GM19351 (cell line): ENCODE measurements around the gene RFLNA.
"Not testable (repeated sequence)": the region's sequence is repeated elsewhere in the genome, so short reads cannot be mapped to it uniquely, and the experiment has no call there.

Experiments used
- ATAC-seq: cut with Tn5 transposase; IDR thresholded peaks from one replicate; pipeline ENCODE4 v1.9.1; 2021; ENCODE audit warnings: mild to moderate bottlenecking, moderate library complexity; ENCODE audit not compliant: unreplicated experiment

Gene RFLNA

DNA sequence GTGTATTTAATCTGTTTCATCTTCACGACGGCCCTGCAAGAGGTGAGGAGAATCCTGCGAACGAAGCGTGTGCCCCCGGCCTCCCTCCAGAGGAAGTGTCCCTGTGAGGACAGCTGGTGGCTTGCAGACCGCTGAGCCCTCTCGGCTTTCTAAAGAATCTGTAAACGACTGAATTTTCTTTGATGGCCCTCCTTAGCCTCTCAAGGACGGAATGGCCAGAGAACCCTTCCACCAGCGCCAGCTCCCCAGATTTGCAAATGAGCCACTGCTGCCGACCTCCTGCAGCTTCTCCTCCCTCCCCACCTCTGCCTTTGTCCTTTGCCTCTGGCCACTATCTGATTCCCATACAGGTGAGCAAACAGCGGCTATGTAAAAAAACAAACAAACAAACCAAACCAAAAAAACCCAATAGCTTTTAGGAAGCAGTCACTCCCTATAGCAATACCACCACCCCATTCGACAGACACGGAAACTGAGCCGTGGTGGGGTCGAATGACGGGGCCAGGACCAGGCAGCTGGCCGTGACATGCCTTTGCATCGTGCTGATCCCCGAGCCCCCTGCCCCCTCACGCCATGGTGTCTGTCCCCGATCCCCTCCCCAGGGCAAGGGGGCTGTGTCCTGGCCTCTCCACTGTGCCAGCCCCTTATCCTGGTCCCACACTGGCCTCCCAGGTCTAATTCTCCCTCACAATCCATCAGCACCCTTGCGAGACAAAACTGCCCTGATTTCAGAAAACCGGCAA lies 23.6 kb downstream of the RFLNA start:
- ATAC-seq: no peak

DNA sequence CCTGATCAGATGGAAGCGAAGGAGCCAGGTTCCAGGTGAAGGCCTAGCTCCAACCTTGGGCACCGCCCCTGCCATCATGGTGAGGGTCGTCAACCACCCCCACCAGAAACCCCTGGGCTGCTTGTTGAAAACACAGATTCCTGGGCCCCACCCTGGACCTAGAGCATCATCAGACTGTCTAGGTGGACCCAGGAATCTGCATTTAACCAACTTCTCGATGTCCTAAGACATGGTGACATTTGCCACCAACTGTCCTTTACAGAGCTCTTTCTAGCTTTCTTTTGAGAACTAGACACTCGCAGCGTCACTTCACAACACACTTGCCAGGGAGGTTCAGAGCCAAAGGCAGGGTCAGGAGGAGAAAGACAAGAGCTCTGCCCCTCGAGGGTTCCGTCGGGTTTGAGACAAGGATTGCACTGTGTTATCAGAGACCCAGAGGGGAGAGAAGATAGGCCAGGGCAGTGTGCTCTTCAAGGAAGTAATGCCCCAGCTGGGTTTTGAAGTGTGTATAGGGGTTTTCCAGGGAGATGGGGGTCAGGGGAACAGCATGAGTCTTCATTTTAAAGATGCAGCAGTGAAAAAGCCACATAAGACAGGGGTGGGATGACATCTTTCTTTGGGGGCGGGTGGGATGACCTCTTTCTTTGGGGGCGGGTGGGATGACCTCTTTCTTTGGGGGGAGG lies 24.6 kb downstream of the RFLNA start:
- no peak for ATAC-seq

DNA sequence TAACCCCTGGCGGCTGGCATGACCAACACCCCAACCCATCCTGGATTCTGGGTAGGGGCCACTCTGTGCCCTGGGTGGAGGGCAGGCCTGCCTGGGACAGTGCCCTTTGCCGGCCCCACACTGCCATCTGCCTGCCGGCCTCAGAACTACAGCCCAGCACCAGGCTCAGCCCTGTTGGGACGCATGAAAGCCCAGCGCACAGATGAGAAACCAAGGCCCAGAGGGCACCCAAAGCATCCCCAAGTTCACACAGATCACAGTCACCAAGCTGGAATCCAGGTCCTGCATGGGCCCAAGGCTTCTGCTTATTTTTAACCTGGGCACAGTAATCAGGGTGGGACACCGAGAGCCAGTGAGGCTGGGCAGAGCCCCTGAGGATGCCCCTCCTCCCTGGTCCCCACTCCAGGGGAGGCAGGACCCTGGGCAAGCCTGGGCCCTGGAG lies 26.2 kb downstream of the RFLNA start:
- ATAC-seq: peak; percentile 82

DNA sequence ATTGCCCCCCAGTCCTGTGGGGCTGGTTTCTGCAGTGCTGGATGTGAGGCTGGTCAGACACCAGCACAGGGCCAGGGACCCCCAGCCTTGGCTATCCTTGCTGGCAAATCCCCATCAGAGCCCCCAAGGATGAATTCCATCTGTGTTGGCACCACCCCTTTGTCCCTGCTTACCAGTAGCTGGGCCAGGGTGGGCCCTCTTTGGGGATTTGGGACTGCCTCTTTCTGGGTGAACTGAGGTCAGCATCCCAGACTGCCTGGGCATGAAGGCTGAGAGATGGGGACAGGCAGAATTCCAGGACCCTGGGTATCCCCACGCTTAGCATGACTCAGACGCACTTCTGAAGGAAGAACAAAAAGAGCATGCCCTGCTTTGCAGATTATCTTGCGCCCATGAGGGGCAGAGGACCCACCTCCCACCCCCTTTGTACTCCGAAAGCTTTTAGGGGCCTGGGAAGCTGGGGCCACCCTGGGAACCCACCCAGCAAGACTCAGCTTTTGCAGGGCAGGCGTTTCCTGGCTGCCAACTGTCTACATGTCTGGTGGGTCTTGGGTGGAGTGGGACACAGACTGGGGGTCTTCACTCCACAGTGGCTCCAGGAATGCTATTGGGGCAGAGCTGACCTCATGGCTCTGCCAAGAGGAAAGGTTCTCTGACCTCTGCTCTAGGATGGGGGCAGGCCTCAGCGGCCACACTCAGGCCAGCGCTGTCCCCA lies 26.8 kb downstream of the RFLNA start:
- ATAC-seq: peak; percentile 18

DNA sequence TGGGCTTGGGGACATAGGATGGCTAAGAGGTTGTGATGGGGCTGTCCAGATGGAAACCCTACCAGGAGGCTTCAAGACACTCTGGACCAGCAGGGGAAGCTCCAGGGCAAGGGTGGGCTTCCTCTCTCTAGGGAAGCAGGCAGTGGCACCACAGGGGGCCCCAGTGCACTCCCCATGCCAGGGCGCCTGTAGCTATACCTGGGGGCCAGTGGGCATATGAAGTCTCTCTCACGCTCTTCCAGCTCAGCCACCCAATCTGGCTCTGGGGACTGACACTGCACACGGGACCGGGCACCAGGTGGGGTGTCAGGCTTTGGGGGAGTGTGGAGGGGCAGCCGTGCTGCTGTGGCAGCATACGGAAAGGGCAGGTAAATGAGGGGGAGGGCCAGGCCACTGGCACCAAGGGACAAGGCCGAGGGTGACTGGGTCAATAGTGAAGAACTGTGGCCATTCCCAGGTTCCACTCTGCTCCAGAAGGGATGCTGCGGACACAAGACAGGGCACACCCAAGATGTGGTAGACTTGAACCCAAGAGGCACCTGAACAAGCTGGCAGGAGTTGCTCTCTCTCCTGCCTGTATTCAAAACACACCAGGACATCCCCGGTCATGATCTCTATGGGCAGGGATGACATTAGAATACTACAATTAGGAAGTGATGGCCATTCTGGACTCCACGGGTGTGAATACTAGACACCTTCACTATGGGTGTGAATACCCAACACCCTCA lies 27.5 kb downstream of the RFLNA start:
- ATAC-seq: no peak

DNA sequence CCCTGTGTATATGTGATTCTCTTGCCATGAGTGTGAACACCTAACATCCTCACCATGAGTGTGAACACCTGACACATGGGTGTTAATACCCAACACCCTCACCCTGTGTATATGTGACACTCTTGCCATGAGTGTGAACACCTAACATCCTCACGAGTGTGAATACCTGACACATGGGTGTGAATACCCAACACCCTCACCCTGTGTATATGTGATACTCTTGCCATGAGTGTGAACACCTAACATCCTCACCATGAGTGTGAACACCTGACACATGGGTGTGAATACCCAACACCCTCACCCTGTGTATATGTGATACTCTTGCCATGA lies 28.1 kb downstream of the RFLNA start:
- not testable (repeated sequence) for ATAC-seq

DNA sequence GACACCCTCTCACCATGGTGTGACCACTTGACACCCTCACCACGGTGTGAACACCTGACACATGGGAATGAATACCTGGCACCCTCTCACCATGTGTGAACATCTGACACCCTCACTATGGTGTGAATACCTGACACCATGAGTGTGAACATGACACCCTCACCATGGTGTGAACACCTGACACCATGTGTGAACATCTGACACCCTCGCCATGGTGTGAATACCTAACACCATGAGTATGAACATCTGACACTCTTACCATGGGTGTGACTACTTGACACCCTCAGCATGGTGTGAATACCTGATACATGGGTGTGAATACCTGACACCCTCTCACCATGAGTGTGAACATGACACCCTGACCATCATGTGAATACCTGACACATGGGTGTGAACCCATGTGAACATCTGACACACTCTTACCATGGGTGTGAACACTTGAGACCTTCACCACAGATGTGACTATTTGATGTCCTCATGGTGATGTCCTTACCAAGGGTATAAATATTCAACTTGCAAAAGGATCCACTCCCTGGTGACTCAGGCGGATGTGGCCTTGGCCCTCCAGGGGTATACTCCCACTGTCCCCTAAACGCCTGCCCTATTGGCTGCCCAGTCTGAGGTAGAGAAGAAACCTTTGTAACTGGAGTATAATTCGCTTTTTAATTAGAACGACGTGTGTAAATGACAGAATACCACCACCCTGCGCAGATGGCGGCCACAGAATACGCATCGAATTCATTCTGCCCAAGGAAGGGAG lies 29.1 kb downstream of the RFLNA start:
- no peak for ATAC-seq

DNA sequence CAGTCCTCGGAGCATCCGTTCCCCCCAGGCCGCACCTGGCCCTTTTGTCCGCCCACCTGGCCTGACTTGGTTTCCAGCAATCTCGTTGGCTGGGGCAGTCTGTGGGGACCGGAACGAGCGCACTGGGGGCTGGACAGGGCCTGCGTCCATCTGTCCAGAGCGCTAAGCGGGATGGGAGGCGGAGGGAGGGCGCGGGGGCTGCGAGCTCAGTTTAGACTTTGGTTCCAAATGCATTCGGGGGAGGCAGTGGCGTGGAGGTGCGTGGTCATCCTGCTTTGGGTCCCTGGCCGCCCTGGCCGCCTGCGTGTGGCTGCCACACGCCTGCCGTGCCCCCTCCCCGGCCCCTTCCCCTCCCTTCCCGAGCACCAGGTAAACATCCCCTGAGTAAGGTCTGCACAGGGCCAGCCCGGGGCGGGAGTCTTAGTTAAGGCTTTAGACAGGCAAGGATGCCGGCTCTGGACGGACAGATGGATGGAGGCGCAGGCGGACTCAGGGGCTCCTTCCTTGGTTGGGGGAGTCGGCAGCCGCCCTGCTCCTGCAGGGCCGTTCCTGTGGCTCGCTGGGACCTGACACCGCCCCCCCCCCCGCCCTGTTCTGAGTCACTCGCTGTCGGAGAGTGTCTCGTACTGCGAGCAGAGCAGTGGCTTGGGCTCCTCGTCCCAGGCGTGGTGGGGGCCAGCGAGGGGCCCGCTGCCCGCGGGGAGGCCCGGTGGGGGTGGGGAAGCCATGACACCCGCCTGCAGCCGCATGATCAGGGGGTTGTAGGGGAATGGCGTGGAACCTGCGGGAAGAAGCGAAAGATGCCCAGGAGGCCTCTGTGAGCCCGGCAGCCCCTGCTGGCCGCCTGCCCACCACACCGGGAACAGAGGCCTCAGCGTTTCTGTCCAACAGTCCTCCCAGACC lies 30.2 kb downstream of the RFLNA start:
- ATAC-seq: no peak

DNA sequence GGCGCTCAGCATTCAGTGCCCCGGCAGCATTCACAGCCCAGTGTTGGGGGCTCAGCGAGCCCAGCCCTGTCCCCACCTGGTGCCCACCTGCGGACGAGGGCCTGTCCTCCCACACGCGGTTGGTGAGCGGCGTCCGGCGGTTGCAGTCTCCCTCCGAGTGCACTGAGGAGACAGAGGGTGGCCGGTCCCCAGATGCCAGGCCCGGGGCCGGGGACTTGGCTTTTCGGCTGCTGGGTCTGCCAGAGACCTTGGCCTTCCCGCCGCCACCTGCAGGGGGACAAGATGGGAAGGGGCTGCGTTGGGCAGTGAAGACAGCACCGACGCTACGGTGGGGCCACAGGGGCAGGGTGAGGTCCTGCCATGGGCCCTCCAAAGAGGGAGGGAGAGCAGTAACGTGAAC lies 31.2 kb downstream of the RFLNA start:
- ATAC-seq: no peak

DNA sequence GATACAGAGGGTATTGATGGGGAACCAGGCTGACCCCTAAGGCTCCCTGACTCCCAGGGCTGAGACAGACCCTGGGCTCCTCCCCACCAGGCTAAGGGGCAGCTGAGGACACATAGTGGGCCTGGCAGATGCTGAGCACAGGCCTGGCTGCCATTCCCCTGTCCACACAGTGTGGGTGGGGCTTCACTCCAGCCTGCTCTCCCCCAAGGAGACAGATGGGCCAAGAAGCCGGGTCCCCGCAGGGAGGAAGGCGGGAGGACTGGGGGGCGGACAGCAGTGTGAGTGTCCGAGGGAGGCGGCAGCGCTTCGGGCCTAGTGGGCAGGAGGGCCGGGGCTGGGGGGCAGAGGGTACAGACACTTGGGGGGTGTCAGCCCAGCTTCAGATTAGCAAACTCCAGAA lies 32.0 kb downstream of the RFLNA start:
- no peak for ATAC-seq

DNA sequence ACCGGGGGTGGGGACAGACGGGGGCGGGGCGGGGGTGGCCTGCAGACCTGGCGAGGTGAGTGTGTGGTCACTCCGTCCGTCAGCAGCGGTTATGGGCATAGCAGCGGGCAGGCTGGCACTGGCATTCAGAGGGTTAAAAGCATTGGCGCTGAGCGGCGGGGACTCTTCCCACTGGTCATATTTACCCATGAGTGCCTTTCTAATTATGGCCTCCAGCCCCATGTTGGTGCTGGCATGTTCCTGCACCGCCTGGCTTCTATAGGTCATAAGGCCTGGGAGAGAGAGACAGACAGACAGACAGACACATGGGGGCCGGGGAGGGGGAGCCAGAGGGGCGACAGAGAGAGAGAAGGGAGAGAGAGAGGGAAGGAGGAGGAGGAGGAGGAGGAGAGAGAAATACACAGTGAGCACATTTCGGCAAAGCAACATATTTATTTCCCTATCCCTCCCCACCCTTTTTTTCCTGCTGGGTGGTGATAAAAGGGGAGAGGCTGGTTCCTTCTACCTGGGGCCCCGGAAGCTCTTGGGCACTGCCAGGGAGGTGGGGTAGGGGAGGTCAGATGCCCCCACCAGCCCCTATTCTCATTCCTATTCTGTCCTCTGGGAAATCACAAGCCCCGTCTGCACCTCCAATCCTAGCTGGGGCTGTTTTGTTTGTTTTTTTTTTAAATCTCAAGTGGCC lies 32.6 kb downstream of the RFLNA start:
- no peak for ATAC-seq

DNA sequence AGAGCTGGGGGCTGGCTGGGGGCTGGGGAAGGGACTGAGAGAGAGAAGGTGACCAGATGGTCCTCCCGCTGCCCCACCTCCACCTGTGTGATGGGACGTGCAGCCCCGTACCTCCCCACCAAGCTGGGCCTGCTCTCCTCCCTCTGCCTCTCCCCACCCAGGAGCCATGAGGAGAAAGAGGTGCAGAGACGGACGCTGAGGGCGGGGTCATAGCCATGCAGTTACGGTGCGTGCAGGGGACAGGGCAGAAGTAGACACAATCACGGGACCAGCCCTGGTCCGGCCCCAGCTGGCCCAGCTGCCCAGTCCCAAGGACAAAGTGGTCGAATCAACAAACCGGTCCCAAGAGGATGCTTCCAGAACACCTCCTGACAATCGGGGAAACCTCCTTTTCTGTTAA lies 33.2 kb downstream of the RFLNA start:
- ATAC-seq: no peak

DNA sequence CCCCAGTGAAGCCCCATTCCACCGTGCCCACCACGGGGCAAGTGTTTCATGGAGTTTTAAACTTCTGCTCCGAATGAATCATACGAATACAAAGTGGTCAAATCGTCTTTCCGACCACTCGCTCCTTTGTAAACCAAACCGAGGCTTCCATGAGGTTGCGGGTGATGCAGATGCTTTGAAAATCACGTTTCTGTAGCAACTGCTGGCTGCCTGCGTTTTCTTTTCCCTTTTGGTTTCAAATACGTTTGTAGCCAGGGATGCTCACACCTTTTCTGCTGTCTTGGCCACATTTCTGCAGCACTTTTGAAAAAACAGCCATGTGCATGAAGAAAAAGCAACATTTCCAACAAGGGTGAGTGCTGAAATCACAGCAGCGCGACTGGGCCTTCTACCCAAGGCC lies 33.7 kb downstream of the RFLNA start:
- no peak for ATAC-seq

DNA sequence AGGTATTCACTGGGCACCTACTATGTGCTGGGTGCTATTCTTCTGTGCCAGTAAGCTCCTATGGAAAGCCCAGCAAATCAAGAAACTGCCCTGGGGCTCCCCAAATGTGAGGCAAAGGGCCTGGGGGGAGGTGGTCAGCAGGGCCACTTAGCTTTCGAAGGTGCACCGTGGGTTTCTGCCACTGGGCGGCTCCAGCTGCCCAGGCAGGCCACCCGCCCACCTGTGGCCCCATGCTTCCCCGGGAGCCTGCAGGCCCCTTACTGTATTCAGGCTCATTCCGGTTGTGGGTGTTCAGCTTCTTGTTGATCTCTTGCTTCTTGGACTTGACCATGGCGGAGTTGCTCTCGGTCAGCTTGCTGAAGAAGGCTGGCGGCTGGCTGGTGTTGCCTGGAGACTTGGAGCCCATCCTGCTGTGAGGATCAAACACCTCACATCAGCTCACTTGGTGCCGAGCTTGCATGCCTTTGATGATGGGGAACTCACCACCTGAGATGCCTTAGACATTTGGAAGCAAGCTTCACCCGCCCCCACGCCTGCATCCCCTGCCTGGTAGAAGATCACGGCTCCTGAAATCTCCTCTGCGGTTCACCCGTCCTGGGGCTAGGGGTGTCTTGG lies 37.3 kb downstream of the RFLNA start:
- ATAC-seq: no peak

DNA sequence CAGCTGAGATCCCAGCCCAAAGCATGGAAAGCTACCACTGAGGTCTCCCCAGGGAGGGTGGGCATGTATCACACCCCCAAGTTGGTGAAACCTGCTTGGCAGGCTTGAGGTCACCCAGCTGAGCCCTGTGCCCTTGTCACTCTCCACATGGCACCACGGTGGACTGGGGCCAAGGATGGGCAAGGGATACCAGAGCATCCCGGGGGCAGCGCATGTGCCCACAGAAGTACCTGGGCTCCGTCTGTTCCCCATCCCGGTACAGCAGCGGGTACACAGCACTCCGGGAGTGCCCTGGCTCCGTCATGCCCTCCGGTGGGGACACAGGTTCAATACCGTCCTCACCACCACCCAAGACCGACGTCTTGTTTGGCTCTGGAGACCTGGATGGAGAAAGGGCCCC lies 38.0 kb downstream of the RFLNA start:
- no peak for ATAC-seq

DNA sequence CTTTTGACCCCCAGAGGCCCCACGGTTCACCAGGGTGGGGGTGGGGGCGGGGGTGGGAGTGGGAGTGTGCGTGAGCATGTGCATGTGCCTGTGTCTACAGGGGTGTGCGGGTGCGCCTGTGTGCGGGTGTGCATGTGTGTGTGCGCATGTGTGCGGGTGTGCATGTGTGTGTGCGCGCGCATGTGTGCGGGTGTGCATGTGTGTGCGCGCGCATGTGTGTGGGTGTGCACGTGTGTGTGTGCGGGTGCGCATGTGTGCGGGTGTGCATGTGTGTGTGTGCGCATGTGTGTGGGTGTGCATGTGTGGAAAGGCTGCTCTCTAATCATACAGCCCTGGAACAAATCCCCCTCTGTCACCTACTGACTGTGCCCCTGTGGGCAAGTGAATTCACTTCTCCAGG lies 38.8 kb downstream of the RFLNA start:
- no peak for ATAC-seq

DNA sequence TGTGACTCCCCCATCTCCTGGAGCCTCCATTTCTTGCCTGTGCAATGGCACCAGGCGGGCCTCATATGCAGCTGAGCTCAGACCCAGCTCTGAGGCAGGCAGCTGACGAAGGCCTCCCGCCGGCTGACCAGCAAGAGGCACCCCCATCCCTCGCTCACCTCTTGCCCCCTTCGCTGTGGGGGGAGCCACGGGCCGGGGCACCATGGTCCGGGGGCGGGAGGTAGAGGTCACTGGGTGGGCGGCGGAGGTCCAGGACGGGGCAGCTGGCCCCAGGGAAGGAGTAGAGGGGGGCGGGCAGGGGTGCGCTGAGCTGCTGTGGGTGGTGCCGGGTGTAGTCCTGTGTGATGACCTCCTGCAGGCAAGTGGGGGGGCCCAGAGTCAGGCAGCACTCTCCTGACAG lies 39.4 kb downstream of the RFLNA start:
- ATAC-seq: no peak

DNA sequence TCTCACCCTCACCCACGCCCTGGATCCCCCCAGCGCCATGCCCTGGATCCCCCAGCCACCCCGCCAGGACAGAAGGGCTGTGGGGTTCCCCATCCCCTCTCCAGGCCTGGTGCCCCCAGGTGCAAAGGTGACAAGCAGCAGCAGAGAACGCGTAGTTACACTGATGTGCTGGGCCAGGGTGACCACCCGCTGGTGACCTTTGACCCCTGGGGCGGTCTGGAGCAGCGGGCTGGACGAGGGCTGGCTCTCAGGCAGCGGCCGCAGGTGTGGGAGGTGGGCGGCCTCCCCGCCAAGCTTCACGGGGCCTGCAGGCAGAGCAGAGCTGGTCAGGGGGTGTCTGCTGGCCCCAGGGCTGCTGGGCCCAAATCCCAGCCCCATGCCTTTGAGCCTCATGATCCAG lies 40.1 kb downstream of the RFLNA start:
- no peak for ATAC-seq
